Mesendoderm (in vitro differentiated cells): ENCODE results near the gene TTC34.

Source experiments
- DNase-seq: peaks from one replicate; pipeline ENCODE4 v3.0.0; 2013
- H2AK5ac ChIP-seq: 2 replicates; pipeline ENCODE4 v1.6.1; 2013; ENCODE audit warnings: low read length, inconsistent platforms
- H2BK120ac ChIP-seq: 2 replicates; pipeline ENCODE4 v1.6.1; 2013; ENCODE audit warnings: low read depth, mild to moderate bottlenecking, low read length, moderate library complexity, mixed read lengths
- H2BK15ac ChIP-seq: replicated peaks from 2 replicates; pipeline ENCODE4 v1.6.1; 2013; ENCODE audit warnings: low read depth, mild to moderate bottlenecking, moderate library complexity
- H2BK5ac ChIP-seq: 2 replicates; pipeline ENCODE4 v1.6.1; 2013; ENCODE audit warnings: low read length, inconsistent platforms
- H3K18ac ChIP-seq: 2 replicates; pipeline ENCODE4 v1.6.1; 2013; ENCODE audit warnings: mild to moderate bottlenecking, low read length, mixed read lengths
- H3K23ac ChIP-seq: one replicate; pipeline ENCODE4 v1.6.1; 2013; ENCODE audit warnings: low read length
- H3K27ac ChIP-seq: 2 replicates; pipeline ENCODE4 v1.5.1; 2013; ENCODE audit warnings: low read depth, mild to moderate bottlenecking, inconsistent platforms, low read length, moderate library complexity
- H3K27me3 ChIP-seq: 2 replicates; pipeline ENCODE4 v1.6.1; 2013; ENCODE audit warnings: low read length, control low read depth, mild to moderate bottlenecking, inconsistent platforms; ENCODE audit not compliant: insufficient read depth, poor library complexity
- H3K36me3 ChIP-seq: 2 replicates; pipeline ENCODE4 v1.6.1; 2013; ENCODE audit warnings: low read length, inconsistent platforms; ENCODE audit not compliant: control insufficient read depth, insufficient read depth
- H3K4ac ChIP-seq: one replicate; pipeline ENCODE4 v1.6.1; 2013; ENCODE audit warnings: low read depth, mild to moderate bottlenecking, low read length, moderate library complexity
- H3K4me1 ChIP-seq: 2 replicates; pipeline ENCODE4 v1.6.1; 2013; ENCODE audit warnings: low read depth, low read length, inconsistent platforms; ENCODE audit not compliant: control insufficient read depth
- H3K4me2 ChIP-seq: 2 replicates; pipeline ENCODE4 v1.6.1; 2013; ENCODE audit warnings: low read length
- H3K4me3 ChIP-seq: 2 replicates; pipeline ENCODE4 v1.5.1; 2013; ENCODE audit warnings: mild to moderate bottlenecking, low read length
- H3K56ac ChIP-seq: one replicate; pipeline ENCODE4 v1.6.1; 2013; ENCODE audit warnings: low read length
- H3K79me1 ChIP-seq: 2 replicates; pipeline ENCODE4 v1.6.1; 2013; ENCODE audit warnings: low read length, inconsistent platforms
- H3K79me2 ChIP-seq: 2 replicates; pipeline ENCODE4 v1.6.1; 2013; ENCODE audit warnings: mild to moderate bottlenecking, low read length; ENCODE audit not compliant: control insufficient read depth, insufficient read depth
- H3K9ac ChIP-seq: 2 replicates; pipeline ENCODE4 v1.6.1; 2013; ENCODE audit warnings: low read length, inconsistent platforms
- H4K5ac ChIP-seq: one replicate; pipeline ENCODE4 v1.6.1; 2013; ENCODE audit warnings: low read length
- H4K8ac ChIP-seq: one replicate; pipeline ENCODE4 v1.6.1; 2013; ENCODE audit warnings: low read depth, mild to moderate bottlenecking, control low read depth, low read length, moderate library complexity
- WGBS: extraction: QIAGEN DNeasy Blood & Tissue Kit; methylation state at CpG from one replicate; pipeline ENCODE4 v1.1.7; 2013; ENCODE audit warnings: low lambda C conversion rate, missing lambda C conversion rate; ENCODE audit not compliant: insufficient coverage; ENCODE audit errors: extremely low coverage; 5-methylcytosine and 5-hydroxymethylcytosine counted together

Gene TTC34

GRCh38 chr1:2817784-2818564, 16.5 kb upstream of the TTC34 start:
- no peak overlapping the region for H2BK15ac ChIP-seq
- no peak for DNase-seq
- no peaks in the 10 kb centered on the region for H3K4me1 ChIP-seq
- WGBS = no CpG with 5 or more reads among the region's 11 CpGs
- H3K36me3 ChIP-seq = no peaks in the 10 kb centered on the region
- no peak overlapping the region for H3K56ac ChIP-seq
- H3K4me2 ChIP-seq = no peak overlapping the region
- H2AK5ac ChIP-seq = no peak overlapping the region
- no peak overlapping the region for H3K18ac ChIP-seq
- H3K79me1 ChIP-seq = no peaks in the 10 kb centered on the region
- no peak overlapping the region for H2BK120ac ChIP-seq
- no peaks in the 10 kb centered on the region for H3K27me3 ChIP-seq
- no peak overlapping the region for H4K5ac ChIP-seq
- no peak overlapping the region for H3K27ac ChIP-seq
- no peak overlapping the region for H3K4me3 ChIP-seq
- no peaks in the 10 kb centered on the region for H3K79me2 ChIP-seq
- no peak overlapping the region for H3K23ac ChIP-seq
- H3K9ac ChIP-seq = no peak overlapping the region
- no peak overlapping the region for H2BK5ac ChIP-seq
- H4K8ac ChIP-seq = no peak overlapping the region
- H3K4ac ChIP-seq = no peak overlapping the region

- Histone ChIP-seq H3K18ac (no peak overlapping the region), H2BK15ac (no peak overlapping the region), H4K5ac (no peak overlapping the region), H4K8ac (no peak overlapping the region), H3K9ac (no peak overlapping the region), H3K27me3 (no peaks in the 10 kb centered on the region), H3K4me3 (no peak overlapping the region), H3K79me1 (no peaks in the 10 kb centered on the region), H3K4ac (no peak overlapping the region), H2BK120ac (no peak overlapping the region), H2BK5ac (no peak overlapping the region), H3K79me2 (no peaks in the 10 kb centered on the region), H2AK5ac (no peak overlapping the region), H3K36me3 (no peaks in the 10 kb centered on the region), H3K4me1 (no peaks in the 10 kb centered on the region), H3K4me2 (no peak overlapping the region), H3K27ac (no peak overlapping the region), H3K56ac (no peak overlapping the region), H3K23ac (no peak overlapping the region)
- no peak for DNase-seq
- no CpG with 5 or more reads among the region's 15 CpGs for WGBS
Measured at GRCh38 chr1:2816786-2817185, 15.3 kb upstream of the TTC34 start.

- no peak overlapping the region for H3K4ac ChIP-seq
- H3K4me3 ChIP-seq = no peak overlapping the region
- no peak overlapping the region for H3K18ac ChIP-seq
- no CpG with 5 or more reads among the region's 15 CpGs for WGBS
- DNase-seq = no peak
- H3K56ac ChIP-seq = no peak overlapping the region
- no peak overlapping the region for H3K23ac ChIP-seq
- no peaks in the 10 kb centered on the region for H3K27me3 ChIP-seq
- no peaks in the 10 kb centered on the region for H3K79me2 ChIP-seq
- H3K9ac ChIP-seq = no peak overlapping the region
- H2BK5ac ChIP-seq = no peak overlapping the region
- no peaks in the 10 kb centered on the region for H3K36me3 ChIP-seq
- no peaks in the 10 kb centered on the region for H3K79me1 ChIP-seq
- no peak overlapping the region for H3K27ac ChIP-seq
- no peak overlapping the region for H3K4me2 ChIP-seq
- no peak overlapping the region for H2BK15ac ChIP-seq
- H4K8ac ChIP-seq = no peak overlapping the region
- no peak overlapping the region for H2AK5ac ChIP-seq
- H4K5ac ChIP-seq = no peak overlapping the region
- H3K4me1 ChIP-seq = no peaks in the 10 kb centered on the region
- H2BK120ac ChIP-seq = no peak overlapping the region
Measured at GRCh38 chr1:2815551-2815950, 14.1 kb upstream of the TTC34 start.

GRCh38 chr1:2814511-2815075, 13.1 kb upstream of the TTC34 start:
- no peak overlapping the region for H2AK5ac ChIP-seq
- no peak overlapping the region for H2BK15ac ChIP-seq
- no peaks in the 10 kb centered on the region for H3K4me1 ChIP-seq
- H3K27ac ChIP-seq = no peak overlapping the region
- H3K79me1 ChIP-seq = no peaks in the 10 kb centered on the region
- H2BK120ac ChIP-seq = no peak overlapping the region
- H3K18ac ChIP-seq = no peak overlapping the region
- no peak overlapping the region for H2BK5ac ChIP-seq
- no peaks in the 10 kb centered on the region for H3K79me2 ChIP-seq
- H4K8ac ChIP-seq = no peak overlapping the region
- no CpG with 5 or more reads among the region's 24 CpGs for WGBS
- no peak for DNase-seq
- no peak overlapping the region for H3K4me3 ChIP-seq
- no peaks in the 10 kb centered on the region for H3K27me3 ChIP-seq
- H3K56ac ChIP-seq = no peak overlapping the region
- no peak overlapping the region for H3K4me2 ChIP-seq
- no peaks in the 10 kb centered on the region for H3K36me3 ChIP-seq
- H3K9ac ChIP-seq = no peak overlapping the region
- no peak overlapping the region for H3K4ac ChIP-seq
- no peak overlapping the region for H4K5ac ChIP-seq
- H3K23ac ChIP-seq = no peak overlapping the region

DNA sequence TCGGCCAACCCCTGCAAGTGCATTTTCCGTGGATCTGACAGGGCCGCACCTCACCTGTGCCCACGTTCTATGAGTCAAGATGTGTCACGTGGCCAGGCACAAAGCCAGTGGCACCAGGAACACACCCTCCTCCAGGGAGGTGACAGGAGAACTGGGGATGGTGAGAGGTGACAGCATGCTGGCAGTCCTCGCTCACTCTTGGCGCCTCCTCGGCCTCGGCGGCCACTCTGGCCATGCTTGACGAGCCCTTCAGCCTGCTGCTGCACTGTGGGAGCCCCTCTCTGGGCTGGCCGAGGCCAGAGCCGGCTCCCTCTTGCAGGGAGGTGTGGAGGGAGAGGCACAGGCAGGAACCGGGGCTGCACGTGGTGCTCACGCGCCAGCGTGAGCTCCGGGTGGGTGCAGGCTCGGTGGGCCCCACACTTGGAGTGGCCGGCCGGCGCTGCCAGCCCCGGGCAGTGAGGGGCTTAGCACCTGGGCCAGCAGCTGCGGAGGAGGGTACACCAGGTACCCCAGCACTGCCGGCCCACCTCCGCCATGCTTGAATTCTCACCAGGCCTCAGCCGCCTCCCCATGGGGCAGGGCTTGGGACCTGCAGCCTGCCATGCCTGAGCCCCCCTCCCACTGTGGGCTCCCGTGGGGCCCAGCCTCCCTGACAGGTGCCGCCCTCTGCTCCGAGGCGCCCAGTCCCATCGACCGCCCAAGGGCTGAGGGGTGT, 11.6 kb upstream of the TTC34 start:
- H2BK15ac ChIP-seq = no peak overlapping the region
- H3K18ac ChIP-seq = no peak overlapping the region
- no peak overlapping the region for H3K56ac ChIP-seq
- no peak overlapping the region for H2BK5ac ChIP-seq
- no peaks in the 10 kb centered on the region for H3K27me3 ChIP-seq
- H2BK120ac ChIP-seq = no peak overlapping the region
- H3K4me3 ChIP-seq = no peak overlapping the region
- no CpG with 5 or more reads among the region's 34 CpGs for WGBS
- H3K4ac ChIP-seq = no peak overlapping the region
- H2AK5ac ChIP-seq = no peak overlapping the region
- no peak for DNase-seq
- no peaks in the 10 kb centered on the region for H3K79me2 ChIP-seq
- H3K4me1 ChIP-seq = no peaks in the 10 kb centered on the region
- H3K79me1 ChIP-seq = no peaks in the 10 kb centered on the region
- H3K4me2 ChIP-seq = no peak overlapping the region
- H3K27ac ChIP-seq = no peak overlapping the region
- H3K9ac ChIP-seq = no peak overlapping the region
- no peak overlapping the region for H4K5ac ChIP-seq
- no peak overlapping the region for H4K8ac ChIP-seq
- no peak overlapping the region for H3K23ac ChIP-seq
- H3K36me3 ChIP-seq = no peaks in the 10 kb centered on the region
